ENCODE measurements around the gene NAXE.

GRCh38 chr1:156559797-156560385, 31.7 kb upstream of the NAXE start:
- TF ChIP-seq, protein P1, sequence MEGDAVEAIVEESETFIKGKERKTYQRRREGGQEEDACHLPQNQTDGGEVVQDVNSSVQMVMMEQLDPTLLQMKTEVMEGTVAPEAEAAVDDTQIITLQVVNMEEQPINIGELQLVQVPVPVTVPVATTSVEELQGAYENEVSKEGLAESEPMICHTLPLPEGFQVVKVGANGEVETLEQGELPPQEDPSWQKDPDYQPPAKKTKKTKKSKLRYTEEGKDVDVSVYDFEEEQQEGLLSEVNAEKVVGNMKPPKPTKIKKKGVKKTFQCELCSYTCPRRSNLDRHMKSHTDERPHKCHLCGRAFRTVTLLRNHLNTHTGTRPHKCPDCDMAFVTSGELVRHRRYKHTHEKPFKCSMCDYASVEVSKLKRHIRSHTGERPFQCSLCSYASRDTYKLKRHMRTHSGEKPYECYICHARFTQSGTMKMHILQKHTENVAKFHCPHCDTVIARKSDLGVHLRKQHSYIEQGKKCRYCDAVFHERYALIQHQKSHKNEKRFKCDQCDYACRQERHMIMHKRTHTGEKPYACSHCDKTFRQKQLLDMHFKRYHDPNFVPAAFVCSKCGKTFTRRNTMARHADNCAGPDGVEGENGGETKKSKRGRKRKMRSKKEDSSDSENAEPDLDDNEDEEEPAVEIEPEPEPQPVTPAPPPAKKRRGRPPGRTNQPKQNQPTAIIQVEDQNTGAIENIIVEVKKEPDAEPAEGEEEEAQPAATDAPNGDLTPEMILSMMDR (conservative IDR thresholded peaks at IDR 0.05) = no peak
- TF ChIP-seq EZH2 (IDR thresholded peaks at IDR 0.05; ENCODE audit: low read depth) = no peak
